LNCAP (cell line): Measurements from ENCODE around the gene MGLL.

Experiments used
- TF ChIP-seq, protein P1 (sequence below): fragments of 450-650 bp; IDR thresholded peaks from 2 replicates; pipeline ENCODE4 v1.5.1; 2017; ENCODE audit warnings: mild to moderate bottlenecking

The MGLL gene

DNA sequence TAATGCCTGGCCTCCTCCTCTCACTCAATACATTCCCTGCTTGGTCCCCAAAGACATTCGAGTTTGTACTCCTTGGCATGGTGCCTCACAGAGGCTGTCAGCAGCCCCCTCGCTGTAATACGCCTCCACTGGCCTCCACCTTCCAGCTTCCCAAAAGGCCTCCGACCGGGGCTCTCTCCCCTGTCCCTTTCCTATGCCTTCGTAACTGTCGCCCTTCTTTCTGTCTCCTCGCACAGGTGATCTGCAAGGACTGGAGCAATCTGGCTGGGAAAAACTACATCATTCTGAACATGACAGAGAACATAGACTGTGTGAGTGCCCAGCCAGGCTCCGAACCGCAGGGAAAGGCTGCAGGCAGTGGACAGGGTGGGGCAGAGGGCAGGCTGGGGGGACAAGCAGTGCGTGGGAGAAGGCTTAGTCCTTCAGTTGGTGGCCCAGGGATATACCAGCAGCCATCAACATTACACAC, 160.3 kb downstream of the MGLL start:
- TF ChIP-seq, protein P1, sequence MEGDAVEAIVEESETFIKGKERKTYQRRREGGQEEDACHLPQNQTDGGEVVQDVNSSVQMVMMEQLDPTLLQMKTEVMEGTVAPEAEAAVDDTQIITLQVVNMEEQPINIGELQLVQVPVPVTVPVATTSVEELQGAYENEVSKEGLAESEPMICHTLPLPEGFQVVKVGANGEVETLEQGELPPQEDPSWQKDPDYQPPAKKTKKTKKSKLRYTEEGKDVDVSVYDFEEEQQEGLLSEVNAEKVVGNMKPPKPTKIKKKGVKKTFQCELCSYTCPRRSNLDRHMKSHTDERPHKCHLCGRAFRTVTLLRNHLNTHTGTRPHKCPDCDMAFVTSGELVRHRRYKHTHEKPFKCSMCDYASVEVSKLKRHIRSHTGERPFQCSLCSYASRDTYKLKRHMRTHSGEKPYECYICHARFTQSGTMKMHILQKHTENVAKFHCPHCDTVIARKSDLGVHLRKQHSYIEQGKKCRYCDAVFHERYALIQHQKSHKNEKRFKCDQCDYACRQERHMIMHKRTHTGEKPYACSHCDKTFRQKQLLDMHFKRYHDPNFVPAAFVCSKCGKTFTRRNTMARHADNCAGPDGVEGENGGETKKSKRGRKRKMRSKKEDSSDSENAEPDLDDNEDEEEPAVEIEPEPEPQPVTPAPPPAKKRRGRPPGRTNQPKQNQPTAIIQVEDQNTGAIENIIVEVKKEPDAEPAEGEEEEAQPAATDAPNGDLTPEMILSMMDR: no peak

DNA sequence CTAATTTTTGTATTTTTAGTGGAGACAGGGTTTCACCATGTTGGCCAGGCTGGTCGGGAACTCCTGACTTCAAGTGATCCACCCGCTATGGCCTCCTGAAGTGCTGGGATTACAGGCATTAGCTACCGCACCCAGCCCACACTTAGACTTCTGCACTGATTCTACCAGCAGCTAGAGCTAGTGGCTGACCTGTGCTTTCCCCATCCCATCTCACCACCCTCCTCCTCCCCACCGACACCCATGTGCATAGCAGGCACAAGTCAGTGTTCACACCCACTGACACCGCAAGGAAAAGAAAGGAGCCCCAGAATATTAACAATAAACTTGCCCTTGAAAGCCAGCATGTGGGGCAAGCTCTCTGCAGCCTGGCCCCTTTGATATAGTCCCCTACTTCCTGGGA, 160.7 kb downstream of the MGLL start:
- TF ChIP-seq, protein P1: no peak

DNA sequence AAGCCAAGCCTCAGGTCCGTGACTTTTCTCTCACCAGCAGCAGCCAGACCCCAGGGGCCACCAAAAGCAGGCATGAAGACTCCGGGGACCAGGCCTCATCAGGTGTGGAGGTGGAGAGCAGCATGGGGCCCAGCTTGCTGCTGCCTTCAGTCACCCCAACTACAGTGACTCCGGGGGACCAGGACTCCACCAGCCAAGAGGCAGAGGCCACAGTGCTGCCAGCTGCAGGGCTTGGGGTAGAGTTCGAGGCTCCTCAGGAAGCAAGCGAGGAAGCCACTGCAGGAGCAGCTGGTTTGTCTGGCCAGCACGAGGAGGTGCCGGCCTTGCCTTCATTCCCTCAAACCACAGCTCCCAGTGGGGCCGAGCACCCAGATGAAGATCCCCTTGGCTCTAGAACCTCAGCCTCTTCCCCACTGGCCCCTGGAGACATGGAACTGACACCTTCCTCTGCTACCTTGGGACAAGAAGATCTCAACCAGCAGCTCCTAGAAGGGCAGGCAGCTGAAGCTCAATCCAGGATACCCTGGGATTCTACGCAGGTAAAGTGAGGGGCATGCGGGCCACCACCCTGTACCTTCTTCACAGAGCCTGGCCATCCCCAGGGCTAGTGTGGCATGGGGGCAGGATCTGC, 161.6 kb downstream of the MGLL start:
- TF ChIP-seq, protein P1: no peak

DNA sequence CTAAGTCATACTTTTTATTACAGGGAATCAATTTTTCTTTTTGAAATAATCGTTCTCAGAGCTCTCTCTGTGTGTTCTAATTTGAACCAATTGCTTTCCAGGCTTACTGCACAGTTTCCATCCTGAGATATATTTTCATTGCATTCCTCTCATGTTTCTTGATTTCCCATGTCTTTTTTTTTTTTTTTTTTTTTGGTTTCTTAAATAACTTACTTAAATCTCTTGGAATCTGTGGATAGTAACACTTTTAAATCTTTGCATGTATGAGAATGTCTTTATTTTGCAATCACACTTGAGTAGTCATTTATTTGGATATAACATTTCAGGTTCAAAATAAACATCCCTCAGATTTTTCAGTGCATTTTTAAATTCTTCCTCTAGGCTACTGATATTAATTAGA, 164.1 kb downstream of the MGLL start:
- TF ChIP-seq, protein P1: no peak

DNA sequence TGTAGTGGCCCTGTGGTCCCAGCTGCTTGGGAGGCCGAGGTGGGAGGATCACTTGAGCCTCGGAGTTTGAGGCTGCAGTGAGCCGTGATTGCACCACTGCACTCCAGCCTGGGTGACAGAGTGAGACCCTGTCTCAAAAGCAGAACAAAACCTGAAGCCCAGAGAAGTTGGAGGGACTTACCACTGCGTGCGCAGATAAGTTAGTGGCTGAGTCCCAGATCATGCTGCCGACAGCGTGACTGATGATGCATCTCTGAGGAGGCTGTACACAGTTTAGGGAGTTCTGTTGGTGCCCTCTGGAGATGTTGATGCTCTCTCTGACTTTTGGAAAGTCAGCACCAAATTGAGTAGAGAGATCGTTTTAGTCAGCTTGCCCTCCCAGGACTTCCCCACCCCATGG, 165.4 kb downstream of the MGLL start:
- TF ChIP-seq, protein P1: no peak

DNA sequence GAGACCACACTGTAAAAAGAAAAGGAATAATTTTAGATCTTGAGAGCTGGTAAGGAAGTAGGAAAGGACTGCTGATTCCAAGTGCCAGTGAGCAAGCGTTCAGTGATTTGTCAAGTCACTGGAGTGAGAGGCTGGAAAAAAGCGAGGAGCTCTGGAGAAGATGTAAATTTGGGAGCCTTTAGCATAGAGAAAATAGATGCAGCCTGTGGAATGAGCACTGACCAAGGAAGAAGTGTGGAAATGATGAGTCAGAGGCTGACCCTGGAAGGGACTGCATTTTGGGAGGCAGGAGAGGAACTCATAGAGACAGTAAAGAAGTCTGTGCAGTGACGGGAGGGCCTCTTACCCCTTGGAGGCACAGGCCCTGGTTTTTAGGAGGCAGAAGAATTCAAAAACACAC, 166.7 kb downstream of the MGLL start:
- TF ChIP-seq, protein P1: no peak

DNA sequence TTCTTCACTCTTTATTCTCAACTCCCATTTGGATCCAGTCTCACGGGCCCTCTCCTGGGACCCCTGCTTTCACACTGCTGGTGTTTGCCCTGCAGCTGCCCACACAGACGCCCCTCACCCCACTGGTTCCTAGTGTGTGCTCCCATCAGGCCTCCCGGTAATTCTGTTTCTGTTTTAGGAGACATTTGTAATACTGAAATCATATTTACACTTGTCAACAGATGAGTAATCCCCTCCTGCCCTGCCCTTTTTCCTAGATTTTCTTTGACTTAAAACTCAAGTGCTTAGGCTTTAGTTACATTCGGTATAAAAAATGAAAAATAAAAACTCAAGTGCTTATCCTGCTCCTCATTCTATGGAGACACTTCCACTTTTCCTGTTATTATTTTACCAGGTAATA, 167.9 kb downstream of the MGLL start:
- TF ChIP-seq, protein P1: no peak
